IPS-18c (cell line): ENCODE results near the gene SLC4A11.

Experiments
- H3K4me3 ChIP-seq: 2 replicates; pipeline ENCODE4 v1.7.0; 2013; ENCODE audit warnings: low read depth, mild to moderate bottlenecking, low read length, moderate library complexity; ENCODE audit not compliant: insufficient read depth
- H3K9me3 ChIP-seq: one replicate; pipeline ENCODE4 v1.6.1; 2013; ENCODE audit warnings: mild to moderate bottlenecking, low read length, moderate library complexity; ENCODE audit not compliant: control insufficient read depth, insufficient read depth

The SLC4A11 gene

DNA sequence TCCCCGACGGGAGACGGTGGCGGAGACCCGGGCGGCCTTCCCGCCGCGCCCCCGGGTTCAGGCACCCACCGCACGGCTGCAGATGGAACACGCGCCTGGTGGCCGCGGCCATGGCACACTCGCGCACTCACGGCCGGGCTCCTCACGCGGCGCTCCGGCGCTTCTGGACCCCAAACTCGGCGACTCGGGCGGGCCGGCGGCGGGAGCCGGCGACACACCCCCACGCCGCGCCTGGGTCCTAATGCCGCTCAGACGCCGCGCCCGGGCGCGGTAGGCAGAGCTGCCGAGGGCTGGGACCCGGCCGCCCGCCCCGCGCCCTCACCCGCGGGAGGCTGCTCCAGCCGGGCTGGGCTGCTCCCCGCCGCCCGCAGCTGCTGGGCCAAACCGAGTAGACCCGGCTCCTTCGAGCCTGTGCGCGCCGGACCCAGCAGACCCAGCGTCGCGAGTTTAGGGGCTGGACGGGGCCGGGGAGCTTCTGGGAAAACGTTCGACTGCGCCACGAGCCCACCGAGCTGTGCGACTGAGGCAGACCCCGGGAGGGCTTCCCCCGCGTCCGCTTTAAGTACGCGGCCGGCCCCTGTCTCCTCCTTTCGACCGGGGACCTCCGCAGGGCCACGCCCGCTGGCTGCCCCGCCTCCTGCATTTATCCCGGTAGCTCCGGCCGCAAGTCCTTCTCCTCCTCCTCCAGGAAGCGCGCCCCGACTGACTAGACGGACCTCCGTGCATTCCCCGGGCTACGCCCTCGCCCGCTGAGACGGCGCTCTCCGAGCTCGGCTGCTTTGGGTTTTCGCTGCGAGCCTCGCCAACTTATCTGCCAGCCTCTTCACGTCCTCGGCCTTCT is at the start of gene SLC4A11:
Gene SLC4A11 (minus strand): TSS at position 165 of the 841 bp plus-strand sequence. CDS start 53 bp downstream, at position 112.
- H3K4me3 ChIP-seq: peak within 1 kb of the TSS; percentile 84
- H3K9me3 ChIP-seq: peaks cover 2% of the 10 kb centered on the region

DNA sequence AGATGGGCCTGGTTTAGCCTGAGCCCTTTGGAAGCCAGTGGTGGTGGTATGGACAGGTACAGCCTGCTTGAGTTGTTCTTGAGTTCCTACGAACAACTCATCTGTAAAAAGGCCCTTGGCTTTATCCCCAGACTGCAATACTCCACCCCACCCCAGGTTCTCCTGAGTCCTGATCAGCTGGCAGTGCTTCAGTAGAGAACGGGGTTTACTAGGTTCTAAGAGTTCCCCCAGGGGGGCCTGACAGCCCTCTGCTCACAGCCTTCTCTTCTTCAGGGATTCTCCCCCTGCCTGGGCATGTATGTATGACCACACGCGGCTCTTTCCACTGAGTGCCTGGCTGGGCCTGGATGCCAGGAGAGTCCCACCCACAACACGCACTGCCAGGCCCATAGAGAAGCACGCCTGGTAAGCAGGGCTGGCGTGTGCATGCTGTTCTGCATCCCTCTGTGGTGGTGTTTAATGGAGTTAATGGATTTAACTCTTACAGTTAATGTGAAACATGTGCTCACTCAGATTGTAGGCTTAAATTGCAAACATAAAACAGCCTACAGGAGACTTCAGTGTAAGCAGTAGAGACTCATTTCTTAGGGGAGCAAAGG is 44.3 kb upstream of the SLC4A11 start:
- peaks cover 3% of the 10 kb centered on the region for H3K9me3 ChIP-seq
- H3K4me3 ChIP-seq: no peak overlapping the region

DNA sequence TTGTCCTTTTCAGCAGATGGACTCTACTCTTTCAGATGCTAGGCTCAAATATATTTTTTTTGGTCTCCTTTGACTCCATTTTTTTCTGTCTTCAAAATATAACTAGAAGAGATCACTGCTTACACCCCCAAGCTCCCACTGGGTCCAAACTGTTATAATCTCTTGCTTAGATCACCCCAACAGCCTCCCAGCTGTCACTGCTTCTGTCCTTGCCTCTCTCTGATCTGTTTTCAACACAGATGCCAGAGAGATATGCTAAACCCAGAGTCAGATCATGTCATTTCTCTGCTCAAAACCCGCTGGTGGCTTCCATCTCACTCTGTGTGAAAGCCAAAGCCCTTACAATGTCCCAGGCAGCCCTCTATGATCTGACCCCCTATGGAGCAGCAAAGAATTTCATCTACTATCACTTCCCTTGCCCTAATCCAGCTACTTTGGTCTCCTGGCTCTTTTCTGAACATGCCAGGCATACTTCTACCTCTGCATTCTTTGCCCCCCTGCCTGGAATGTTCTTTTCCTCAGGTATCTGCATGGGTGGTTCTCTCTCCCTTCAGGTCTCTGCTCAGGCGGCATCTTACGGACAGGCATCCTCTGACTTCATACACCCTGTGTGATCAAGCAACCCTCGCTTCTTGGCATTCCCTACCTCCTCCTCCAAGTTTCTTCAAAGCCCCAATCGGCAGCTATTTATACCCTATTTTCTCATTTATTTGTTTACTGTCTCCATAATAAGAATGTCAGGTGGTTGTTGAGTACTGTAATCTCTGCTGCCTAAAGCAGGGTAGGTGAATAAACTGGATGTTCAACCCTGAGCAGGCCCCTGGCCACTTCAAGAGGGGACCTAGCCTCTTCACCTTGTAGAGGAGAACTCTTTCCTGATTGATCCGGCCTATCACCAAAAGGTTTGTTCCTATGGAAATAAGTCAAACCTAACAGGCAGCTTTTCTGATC is 43.6 kb upstream of the SLC4A11 start:
- H3K9me3 ChIP-seq: peaks cover 3% of the 10 kb centered on the region
- H3K4me3 ChIP-seq: no peak overlapping the region; the same call in 1 of the 2 replicates

DNA sequence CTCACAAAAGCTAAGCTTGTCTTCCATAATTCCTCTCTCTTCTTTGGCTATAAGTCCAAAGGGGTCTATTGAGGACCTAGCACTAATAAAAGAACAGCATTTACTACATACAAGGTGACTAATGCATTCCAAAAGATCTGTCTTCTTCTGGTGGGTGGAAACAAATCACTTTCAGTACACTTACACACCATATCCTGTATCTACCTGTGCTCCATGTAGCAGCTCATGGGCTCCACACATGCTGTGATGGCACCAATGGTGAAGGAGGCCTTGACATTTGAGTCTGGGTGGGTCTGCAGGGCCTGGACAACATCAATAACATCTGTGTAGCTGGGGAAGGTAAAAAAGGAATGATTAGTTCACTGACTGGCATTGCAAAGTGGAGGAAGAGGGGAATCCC is 42.4 kb upstream of the SLC4A11 start:
- no peak overlapping the region for H3K4me3 ChIP-seq
- H3K9me3 ChIP-seq: peaks cover 3% of the 10 kb centered on the region

DNA sequence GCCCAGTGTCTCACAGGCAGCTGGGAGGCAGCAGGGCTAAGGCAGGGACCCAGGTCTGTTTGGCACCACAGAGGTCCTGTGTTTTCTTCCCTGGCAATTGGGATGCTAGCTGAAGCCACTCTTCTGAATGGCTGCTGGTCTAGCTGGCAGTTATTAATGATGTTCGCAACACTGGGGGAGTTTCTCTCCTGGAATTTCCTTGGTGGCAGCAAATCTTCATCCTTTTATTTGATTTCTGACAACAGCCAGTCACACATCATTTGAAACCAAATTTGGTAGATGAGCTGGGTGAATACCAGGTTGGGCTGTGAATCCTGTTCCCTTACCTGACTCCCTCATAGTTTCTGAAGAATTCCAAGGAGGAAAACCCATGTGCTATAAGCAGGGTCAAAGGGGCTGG is 40.8 kb upstream of the SLC4A11 start:
- Histone ChIP-seq H3K9me3 (peaks cover 3% of the 10 kb centered on the region), H3K4me3 (no peak overlapping the region)

DNA sequence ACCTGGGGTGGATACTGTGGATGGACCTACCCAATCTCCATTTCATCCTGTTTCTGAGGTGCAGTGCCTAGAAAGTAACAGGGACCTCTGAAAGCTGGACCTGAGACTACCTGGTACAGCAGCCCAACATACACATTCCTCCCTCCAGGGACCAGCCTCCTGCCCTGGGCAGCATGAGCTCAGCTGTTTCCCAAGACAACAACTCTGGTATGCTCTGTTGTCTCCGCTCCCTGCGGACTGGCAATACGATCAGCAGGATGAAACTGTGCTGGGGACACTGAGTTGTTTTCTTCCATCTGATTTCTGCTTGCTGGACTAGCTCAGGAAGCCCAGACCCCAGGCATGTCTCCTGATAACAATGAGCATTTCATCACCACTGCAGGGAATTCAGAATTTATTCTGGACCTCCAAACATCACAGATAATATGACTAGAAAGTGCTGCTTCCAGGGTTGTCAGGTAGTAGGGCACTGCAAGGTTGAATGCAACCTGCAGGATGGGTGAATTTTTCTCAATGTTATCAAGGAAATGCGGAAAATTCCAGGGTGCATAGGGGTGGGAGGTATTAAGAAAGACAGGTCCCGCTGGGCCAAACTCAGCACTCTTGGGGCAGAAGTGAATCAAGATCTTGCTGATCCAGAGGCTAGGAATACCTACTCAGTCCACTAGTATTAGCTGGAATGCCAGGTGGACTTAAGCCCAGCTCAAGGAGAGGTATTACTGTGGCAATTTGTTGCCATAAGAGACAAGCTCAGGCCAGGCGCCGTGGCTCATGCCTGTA is 38.9 kb upstream of the SLC4A11 start:
- Histone ChIP-seq H3K4me3 (no peak overlapping the region), H3K9me3 (peaks cover 3% of the 10 kb centered on the region)

DNA sequence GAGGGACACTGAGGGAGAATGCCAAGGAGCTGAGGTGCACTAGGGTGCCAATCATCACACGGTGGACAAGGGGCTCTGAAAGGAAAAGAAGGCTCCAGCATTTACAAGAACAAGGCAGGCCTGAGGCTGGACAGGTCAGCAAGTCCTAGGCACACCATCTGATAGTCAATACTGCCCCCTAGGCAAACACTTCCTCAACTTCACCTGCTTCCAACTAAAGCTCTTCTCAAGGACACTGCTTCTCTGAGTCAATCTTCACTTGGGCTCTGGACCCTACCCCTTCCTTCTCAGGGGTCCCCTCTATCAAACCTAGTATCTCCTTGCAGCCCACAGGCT is 37.7 kb upstream of the SLC4A11 start:
- H3K4me3 ChIP-seq: no peak overlapping the region
- H3K9me3 ChIP-seq: peaks cover 3% of the 10 kb centered on the region

DNA sequence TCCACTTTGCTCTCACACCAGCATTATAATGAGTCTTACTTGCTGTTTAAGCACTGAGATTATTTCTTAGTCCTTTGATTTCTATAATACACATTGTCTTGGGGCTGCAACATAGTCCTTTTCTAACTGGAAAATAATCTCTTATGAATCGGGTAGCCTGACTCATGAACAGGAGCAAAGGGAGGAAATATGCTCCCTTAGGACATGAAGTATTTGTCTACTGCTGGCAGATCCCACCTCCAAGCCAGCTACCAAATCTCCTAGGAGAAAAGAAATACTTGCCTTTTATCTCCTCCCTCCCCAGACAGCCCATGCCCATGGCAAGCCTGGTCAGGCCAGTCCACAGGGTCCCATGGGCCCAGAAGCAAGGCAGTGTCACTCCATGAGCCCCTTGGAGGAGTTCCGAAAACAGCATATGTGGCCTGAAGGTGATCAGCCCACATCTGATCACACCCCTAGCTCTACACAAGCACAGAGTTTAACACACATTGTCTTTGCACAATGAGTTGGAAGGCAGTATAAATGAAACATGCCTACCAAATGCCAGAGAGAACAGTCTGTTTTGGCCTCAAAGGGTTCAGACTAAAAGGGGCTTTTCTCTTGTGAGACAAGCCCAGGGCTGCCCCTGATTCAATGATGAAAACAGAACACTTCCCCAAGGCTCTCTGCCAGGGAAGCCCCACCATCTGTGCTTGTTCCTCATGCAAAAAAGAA is 37.1 kb upstream of the SLC4A11 start:
- Histone ChIP-seq H3K9me3 (peaks cover 3% of the 10 kb centered on the region), H3K4me3 (no peak overlapping the region)

DNA sequence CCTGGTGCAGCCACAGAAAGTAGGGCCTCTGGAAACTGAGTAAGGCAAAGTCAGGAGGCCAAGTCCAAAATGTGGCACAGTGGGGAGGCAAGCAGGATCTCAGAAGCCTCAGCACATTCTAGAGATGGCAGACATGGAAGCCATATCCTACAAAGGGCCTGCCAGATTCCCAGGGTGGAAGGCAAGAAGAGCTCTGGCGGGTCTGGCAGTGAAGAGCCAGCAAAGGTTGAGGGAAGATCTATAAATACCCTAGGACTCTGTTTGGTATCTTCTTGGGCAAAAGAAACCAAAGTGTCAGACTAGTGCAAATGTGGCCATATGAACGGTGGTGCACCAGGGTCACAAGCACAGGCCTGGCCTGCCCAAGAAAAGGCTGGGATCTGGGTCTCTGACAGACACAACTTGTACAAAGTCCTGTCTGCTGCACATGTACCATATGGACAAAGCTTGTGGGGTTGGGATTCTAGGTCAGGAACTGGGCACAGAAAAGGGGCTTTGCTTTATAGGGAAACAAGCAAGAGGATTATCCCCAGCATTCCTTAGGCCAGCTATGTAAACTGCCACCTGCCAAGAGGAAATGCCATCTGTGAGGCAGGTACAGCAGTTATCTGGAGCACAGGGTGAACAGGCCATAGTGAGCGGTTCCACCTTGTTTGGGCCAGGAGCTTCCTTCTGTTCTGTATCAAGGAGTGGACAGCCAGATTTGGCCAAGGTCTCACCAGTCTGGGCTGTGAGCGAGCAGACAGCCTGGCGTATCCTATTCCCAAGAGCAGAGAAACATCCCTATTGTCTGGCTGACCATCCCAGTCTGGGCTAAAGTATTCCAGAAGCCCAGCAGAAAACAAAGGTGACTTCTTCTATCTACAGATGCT is 36.3 kb upstream of the SLC4A11 start:
- H3K9me3 ChIP-seq: peaks cover 3% of the 10 kb centered on the region

DNA sequence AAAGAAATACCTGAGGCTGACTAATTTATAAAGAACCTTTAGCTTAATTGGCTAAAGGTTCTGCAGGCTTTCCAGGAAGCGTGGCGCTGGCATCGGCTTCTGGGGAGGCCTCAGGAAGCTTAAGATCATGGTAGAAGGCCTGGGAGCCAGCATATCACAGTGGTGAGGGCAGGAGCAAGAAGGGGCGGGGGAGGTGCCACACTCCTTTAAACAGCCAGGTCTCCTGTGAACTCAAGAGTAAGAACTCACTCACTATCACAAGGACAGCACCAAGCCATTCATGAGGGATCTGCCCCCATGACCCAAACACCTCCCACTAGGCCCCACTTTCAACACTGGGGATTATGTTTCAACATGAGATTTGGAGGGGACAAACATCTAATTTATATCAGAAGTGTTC is 34.4 kb upstream of the SLC4A11 start:
- no peak overlapping the region for H3K4me3 ChIP-seq
- H3K9me3 ChIP-seq: no peaks in the 10 kb centered on the region

More for the DNA sequence above, 36.3 kb upstream of the SLC4A11 start:
- H3K4me3 ChIP-seq: no peak overlapping the region

DNA sequence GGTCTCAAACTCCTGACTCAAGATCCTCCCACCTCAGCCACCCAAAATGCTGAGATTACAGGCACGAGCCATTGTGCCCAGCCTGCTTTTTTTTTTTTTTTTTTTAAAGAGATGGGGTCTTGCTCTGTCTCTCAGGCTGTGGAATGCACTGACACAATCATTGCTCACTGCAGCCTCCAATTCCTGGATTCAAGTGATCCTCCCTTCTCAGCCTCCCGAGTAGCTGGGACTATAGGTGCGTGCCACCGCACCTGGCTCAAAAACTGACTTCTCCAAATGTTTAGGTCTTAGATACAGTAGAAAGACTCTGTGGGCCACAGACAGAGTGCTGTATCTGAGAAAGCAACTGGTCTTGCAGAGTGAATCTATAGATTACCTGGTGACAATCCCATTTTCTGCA is 31.1 kb upstream of the SLC4A11 start:
- H3K9me3 ChIP-seq: no peaks in the 10 kb centered on the region
- no peak overlapping the region for H3K4me3 ChIP-seq

DNA sequence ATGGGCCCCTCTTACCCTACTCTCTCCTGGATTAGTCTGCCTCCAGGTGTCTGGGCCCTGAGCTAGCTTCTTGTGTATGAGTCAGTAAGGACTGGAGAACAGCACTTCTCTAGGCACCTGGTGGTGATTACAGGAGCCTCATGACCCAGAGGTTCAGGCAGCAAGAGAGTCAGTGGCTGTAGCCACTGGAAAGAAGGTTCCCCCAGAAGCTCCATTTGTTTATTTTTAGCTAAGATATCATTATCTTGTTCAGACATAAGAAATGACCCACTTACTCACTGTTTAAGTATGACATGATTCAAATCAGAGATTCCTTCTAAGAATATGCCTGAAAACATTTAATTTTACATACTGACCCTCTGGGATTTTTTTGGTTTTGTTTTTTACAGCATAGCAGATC is 23.6 kb upstream of the SLC4A11 start:
- H3K4me3 ChIP-seq: no peak overlapping the region
- H3K9me3 ChIP-seq: no peaks in the 10 kb centered on the region

DNA sequence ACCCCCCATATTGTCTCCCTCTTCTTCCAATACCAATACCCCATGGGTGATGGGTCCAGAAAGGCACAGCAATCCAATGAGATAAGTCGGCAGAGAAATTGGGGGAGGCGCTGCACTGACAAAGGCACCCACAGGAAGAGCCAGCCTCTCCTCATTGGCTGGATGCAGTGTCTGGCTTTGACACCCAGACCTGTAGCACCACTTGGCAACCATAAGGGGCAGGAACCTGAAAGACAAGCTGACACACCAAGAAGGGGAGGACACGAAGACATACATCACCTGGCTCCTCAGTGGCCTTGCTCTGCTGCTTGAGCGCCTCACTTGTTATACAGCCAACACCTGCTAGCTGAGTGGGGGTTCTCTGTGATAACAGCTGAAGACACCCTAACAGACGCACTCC is 19.4 kb upstream of the SLC4A11 start:
- no peaks in the 10 kb centered on the region for H3K9me3 ChIP-seq
- no peak overlapping the region for H3K4me3 ChIP-seq

DNA sequence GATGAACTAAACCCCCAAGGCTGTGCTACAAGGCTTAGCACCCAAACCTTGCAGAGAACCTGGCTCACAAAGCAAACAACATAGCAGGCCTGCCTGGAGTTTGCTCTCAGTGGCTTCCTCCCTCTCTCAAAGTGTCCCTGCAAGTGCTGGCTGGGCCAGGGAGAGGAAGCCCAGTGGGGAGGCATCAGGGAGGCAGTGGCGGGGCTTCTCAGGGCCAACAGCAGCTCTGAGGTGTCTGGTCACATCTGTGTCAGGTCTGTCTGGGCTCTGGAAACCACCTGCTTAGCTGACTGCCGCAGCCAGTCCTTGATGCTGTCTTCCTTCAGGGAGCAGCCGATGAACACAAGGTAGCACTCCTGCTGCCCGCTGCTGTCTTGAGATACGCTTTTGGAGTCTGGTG is 16.7 kb upstream of the SLC4A11 start:
- no peak overlapping the region for H3K4me3 ChIP-seq
- no peaks in the 10 kb centered on the region for H3K9me3 ChIP-seq

DNA sequence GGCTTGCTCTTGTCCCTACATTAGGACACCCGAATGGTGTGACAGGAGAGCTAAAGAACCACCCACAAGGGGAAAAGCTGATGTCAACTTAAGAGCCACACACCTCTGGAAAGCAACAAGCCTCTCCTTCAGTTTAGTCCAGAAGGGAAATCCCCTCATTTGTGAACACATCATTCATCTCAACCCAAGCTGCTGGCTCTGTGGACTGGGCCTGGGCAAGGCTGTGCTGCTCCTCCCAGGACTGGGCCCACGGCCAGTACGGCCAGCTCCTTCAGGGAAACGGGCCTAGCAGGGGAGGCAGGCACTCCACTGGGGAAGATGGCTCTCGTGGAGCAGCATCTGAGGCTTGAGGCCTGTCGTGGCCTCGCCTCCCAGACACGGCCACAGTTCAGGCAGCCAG is 12.8 kb upstream of the SLC4A11 start:
- H3K9me3 ChIP-seq: peaks cover 2% of the 10 kb centered on the region
- no peak overlapping the region for H3K4me3 ChIP-seq

DNA sequence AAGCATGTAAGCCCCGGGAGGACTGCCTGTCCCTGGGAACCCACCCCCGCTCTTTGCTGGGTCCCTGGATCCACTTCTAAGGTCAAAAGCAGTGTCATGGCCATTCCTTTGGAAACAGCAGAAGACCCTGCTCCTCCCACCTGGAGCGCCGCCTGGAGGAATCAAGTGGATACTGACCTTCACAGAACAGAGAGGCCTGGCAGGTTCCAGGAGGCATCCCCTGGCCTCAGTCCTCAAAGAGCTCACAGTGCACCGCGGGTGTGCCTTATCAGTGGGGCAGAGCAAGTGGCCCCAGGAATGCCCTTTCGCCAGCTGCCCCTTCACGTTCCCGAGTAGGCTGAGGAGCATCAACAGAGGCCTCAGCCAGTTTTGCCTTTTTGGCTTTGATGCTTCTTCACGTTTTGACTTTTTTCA is 11.1 kb upstream of the SLC4A11 start:
- peaks cover 2% of the 10 kb centered on the region for H3K9me3 ChIP-seq
- no peak overlapping the region for H3K4me3 ChIP-seq
